Measurements from ENCODE around the gene NMNAT1. TPM values are rescaled to one million over a fixed set of nuclear protein-coding genes. Genes with fewer than 3 reads are reported as not detected.

Gene NMNAT1
- 9.0 TPM for polyA plus RNA-seq (2013, experiment 1 of 2)
- polyA plus RNA-seq (2013, experiment 2 of 2) = 7.7 TPM

DNA sequence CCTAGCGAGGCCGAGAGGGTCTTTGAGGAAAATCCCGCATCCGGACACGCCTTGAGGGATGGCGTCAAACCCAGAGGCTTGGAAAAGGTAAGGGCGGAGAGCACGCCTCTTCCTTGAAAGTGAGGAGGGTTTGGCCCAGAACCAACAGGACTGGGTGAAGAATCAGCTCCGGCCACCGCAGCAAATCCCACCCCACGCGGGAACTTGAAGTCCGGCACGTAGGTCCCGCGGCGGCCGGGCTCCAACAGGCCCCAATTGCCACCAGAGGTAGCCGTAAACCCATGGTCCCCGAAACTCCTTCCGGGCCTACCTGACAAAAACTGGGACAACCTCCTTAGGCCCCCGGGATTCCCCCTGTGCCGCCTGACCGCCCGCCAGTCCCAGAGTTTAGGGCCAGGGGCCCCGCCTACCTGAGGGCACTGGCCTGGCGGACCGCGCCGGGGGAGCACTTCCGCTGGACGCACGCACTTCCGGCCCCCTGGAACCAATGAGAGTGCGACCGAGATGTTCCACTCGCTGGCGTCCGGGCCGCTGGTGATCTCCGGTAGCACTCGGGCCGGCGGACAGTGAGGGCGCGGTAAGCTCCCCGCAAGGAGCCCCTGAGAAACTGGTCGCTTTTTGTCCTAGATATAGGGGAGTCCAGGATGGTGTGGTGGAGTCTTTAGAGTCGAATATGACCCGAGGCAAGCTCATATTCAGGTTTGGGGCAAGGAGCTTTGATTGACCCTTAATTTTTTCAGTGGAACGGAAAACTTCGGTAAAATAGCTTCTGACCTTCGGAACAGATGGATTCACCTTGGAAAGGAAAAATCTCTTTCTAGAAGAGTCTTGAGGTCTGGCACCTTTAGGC is at the start of gene NMNAT1, which contains the start of gene LZIC:
Gene NMNAT1 (plus strand): TSS at position 537 of the 850 bp plus-strand sequence. CDS start 28,599 bp downstream, outside the sequence.
Gene LZIC (minus strand): TSS at position 453 of the 850 bp plus-strand sequence. CDS start 6,772 bp downstream, outside the sequence.
- no peak within 1 kb of the TSS for H2BK120ac ChIP-seq (ENCODE audit: low read depth, low read length)

DNA sequence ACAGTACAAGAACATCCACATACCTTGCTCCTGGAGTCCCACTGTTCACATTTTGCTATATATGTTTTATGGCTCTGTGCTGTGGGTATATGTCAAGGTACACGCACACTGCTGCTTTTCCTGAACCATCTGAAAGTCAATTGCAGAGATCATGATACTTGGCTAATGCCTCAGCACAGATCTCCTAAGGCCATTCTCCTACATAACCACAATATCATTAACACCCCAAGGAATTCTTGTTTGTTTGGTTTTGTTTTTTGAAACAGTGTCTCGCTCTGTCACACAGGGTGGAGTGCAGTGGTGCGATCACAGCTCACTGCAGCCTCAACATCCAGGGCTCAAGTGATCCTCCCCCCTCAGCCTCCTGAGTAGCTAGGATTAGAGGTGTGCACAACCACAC is 49.2 kb upstream of the NMNAT1 start:
- Histone ChIP-seq H2AFZ (ENCODE audit: low read length) (no peak overlapping the region), H3K27ac (replicated peaks; ENCODE audit: low read length) (peak overlapping the region; percentile 14), H2BK5ac (ENCODE audit: low read length) (no peak overlapping the region)

More for the DNA sequence above, at the start of gene NMNAT1, which contains the start of gene LZIC:
- H3K9me3 ChIP-seq (replicated peaks in 1 of 2; ENCODE audit: control insufficient read depth in 2 of 2, insufficient read depth in 1 of 2, low read depth in 1 of 2, low read length in 2 of 2) = no peaks in the 10 kb centered on the region
- no peaks in the 10 kb centered on the region for H3K79me1 ChIP-seq (ENCODE audit: low read depth, low read length)
- peak within 1 kb of the TSS; percentile 71 for H3K4me2 ChIP-seq (ENCODE audit: insufficient read depth, low read length, poor library complexity, severe bottlenecking)
- peak; percentile 88 for DNase-seq (ENCODE audit: low spot score)
- no peak within 1 kb of the TSS for H2BK5ac ChIP-seq (ENCODE audit: low read length)
- peak within 1 kb of the TSS; percentile 93 for H3K23ac ChIP-seq (ENCODE audit: low read depth, low read length, poor library complexity)
- peak within 1 kb of the TSS; percentile 75 for H3K9ac ChIP-seq (ENCODE audit: low read depth, low read length, poor library complexity)
- H3K27ac ChIP-seq (replicated peaks; ENCODE audit: low read length) = peak within 1 kb of the TSS; percentile 69
- no peak within 1 kb of the TSS for H3K14ac ChIP-seq (ENCODE audit: low read length)
- no peaks in the 10 kb centered on the region for H3K27me3 ChIP-seq (ENCODE audit: control insufficient read depth in 3 of 3, insufficient read depth in 3 of 3, low read depth in 1 of 3, low read length in 3 of 3)
- H2AFZ ChIP-seq (ENCODE audit: low read length) = peak within 1 kb of the TSS; percentile 89
- no peak within 1 kb of the TSS for H3K4ac ChIP-seq (ENCODE audit: low read length)
- no CpG with 5 or more reads among the region's 53 CpGs for WGBS, 2 donors (ENCODE audit: extremely low coverage in 2 of 2, insufficient read length in 2 of 2, insufficient replicate concordance in 1 of 2)
- no peak within 1 kb of the TSS for H4K91ac ChIP-seq (ENCODE audit: low read depth, low read length, poor library complexity)
- no peak within 1 kb of the TSS for H2BK15ac ChIP-seq (ENCODE audit: low read length)
- peaks cover 0 to 21% of the 10 kb centered on the region in 2 donors for H3K36me3 ChIP-seq (replicated peaks in 1 of 2; ENCODE audit: control insufficient read depth in 2 of 2, insufficient read depth in 2 of 2, low read length in 2 of 2)
- no peaks in the 10 kb centered on the region for H3K4me1 ChIP-seq (ENCODE audit: control insufficient read depth in 2 of 2, insufficient read depth in 1 of 2, low read depth in 1 of 2, low read length in 2 of 2)
- no peak within 1 kb of the TSS for H2BK12ac ChIP-seq (ENCODE audit: low read length)
- H3K18ac ChIP-seq (ENCODE audit: low read length) = peak within 1 kb of the TSS; percentile 15
- H4K8ac ChIP-seq (ENCODE audit: low read depth, low read length) = no peak within 1 kb of the TSS
- H3K4me3 ChIP-seq (ENCODE audit: low read length in 2 of 2) = peak within 1 kb of the TSS; percentile 89
- H2AK5ac ChIP-seq (ENCODE audit: low read depth, low read length) = no peak within 1 kb of the TSS

DNA sequence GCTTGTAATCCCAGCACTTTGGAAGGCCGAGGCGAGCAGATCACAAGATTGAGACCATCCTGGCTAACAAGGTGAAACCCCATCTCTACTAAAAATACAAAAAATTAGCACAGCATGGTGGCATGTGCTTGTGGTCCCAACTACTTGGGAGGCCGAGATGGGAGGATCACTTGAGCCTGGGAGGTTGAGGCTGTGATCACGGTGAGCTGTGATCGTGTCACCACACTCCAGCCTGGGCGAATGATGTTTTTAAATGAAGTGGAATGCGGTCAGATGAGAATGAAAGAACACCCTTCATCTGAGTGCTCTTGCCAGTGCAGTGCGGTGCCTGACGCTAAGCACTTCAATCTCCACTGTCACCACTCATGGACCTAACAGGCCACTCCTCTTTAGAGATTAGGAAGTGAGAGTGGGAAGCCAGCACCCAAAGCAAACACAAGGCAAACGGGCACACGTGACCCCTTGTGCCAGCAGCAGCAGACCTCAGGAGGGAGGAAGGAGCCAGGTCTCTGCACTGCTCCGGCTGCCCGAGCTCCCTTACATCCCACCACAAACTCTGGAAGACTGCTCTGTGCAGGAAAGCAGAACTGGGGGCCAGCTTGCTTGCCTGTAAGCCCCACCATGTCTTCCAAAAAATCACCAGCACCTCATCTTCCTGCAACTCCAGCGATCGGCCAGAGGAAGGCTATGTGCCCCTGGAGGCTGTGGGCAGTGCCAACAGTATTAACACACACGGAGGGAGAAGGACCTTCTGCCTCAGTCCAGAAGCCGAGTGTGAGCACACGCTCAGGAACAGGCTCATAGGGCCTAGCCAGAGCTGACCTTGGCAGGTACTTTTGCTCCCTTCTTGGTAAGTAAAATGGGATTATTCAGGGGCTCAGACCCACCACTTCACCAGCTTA is 42.9 kb upstream of the NMNAT1 start:
- no peak overlapping the region for H4K91ac ChIP-seq (ENCODE audit: low read depth, low read length, poor library complexity)
- peak overlapping the region; percentile 34 for H3K23ac ChIP-seq (ENCODE audit: low read depth, low read length, poor library complexity)
- H2AK5ac ChIP-seq (ENCODE audit: low read depth, low read length) = peak overlapping the region; percentile 7
- no peaks in the 10 kb centered on the region for H3K9me3 ChIP-seq (replicated peaks in 1 of 2; ENCODE audit: control insufficient read depth in 2 of 2, insufficient read depth in 1 of 2, low read depth in 1 of 2, low read length in 2 of 2)
- H3K79me1 ChIP-seq (ENCODE audit: low read depth, low read length) = peaks cover 5% of the 10 kb centered on the region
- no peak overlapping the region for H3K14ac ChIP-seq (ENCODE audit: low read length)
- peaks cover 0 to 5% of the 10 kb centered on the region in 2 donors for H3K4me1 ChIP-seq (ENCODE audit: control insufficient read depth in 2 of 2, insufficient read depth in 1 of 2, low read depth in 1 of 2, low read length in 2 of 2)
- no peak overlapping the region for H3K27ac ChIP-seq (replicated peaks; ENCODE audit: low read length)
- H4K8ac ChIP-seq (ENCODE audit: low read depth, low read length) = no peak overlapping the region
- DNase-seq (ENCODE audit: low spot score) = no peak
- no peak overlapping the region for H3K4ac ChIP-seq (ENCODE audit: low read length)
- no peak overlapping the region for H2BK12ac ChIP-seq (ENCODE audit: low read length)
- no CpG with 5 or more reads among the region's 18 CpGs for WGBS, 2 donors (ENCODE audit: extremely low coverage in 2 of 2, insufficient read length in 2 of 2, insufficient replicate concordance in 1 of 2)
- no peak overlapping the region for H3K9ac ChIP-seq (ENCODE audit: low read depth, low read length, poor library complexity)
- no peak overlapping the region for H2AFZ ChIP-seq (ENCODE audit: low read length)
- H2BK120ac ChIP-seq (ENCODE audit: low read depth, low read length) = no peak overlapping the region
- no peak overlapping the region for H2BK5ac ChIP-seq (ENCODE audit: low read length)
- peak overlapping the region; percentile 86 for H3K18ac ChIP-seq (ENCODE audit: low read length)
- H2BK15ac ChIP-seq (ENCODE audit: low read length) = no peak overlapping the region
- no peaks in the 10 kb centered on the region for H3K27me3 ChIP-seq (ENCODE audit: control insufficient read depth in 3 of 3, insufficient read depth in 3 of 3, low read depth in 1 of 3, low read length in 3 of 3)
- H3K4me2 ChIP-seq (ENCODE audit: insufficient read depth, low read length, poor library complexity, severe bottlenecking) = no peak overlapping the region
- H3K4me3 ChIP-seq (ENCODE audit: low read length in 2 of 2) = no peak overlapping the region
- H3K36me3 ChIP-seq (replicated peaks in 1 of 2; ENCODE audit: control insufficient read depth in 2 of 2, insufficient read depth in 2 of 2, low read length in 2 of 2) = no peaks in the 10 kb centered on the region

More for the DNA sequence above, 49.2 kb upstream of the NMNAT1 start:
- Histone ChIP-seq H3K4me1 (ENCODE audit: control insufficient read depth in 2 of 2, insufficient read depth in 1 of 2, low read depth in 1 of 2, low read length in 2 of 2) (peaks cover 19 to 21% of the 10 kb centered on the region in 2 donors), H3K9ac (ENCODE audit: low read depth, low read length, poor library complexity) (no peak overlapping the region), H2BK120ac (ENCODE audit: low read depth, low read length) (no peak overlapping the region), H3K23ac (ENCODE audit: low read depth, low read length, poor library complexity) (no peak overlapping the region), H3K4me2 (ENCODE audit: insufficient read depth, low read length, poor library complexity, severe bottlenecking) (no peak overlapping the region), H3K27me3 (ENCODE audit: control insufficient read depth in 3 of 3, insufficient read depth in 3 of 3, low read depth in 1 of 3, low read length in 3 of 3) (no peaks in the 10 kb centered on the region), H2AK5ac (ENCODE audit: low read depth, low read length) (no peak overlapping the region), H2BK12ac (ENCODE audit: low read length) (no peak overlapping the region), H3K79me1 (ENCODE audit: low read depth, low read length) (peaks cover 2% of the 10 kb centered on the region), H3K4me3 (ENCODE audit: low read length in 2 of 2) (no peak overlapping the region), H3K14ac (ENCODE audit: low read length) (no peak overlapping the region), H3K4ac (ENCODE audit: low read length) (no peak overlapping the region), H3K36me3 (replicated peaks in 1 of 2; ENCODE audit: control insufficient read depth in 2 of 2, insufficient read depth in 2 of 2, low read length in 2 of 2) (peaks cover 0 to 5% of the 10 kb centered on the region in 2 donors), H2BK15ac (ENCODE audit: low read length) (no peak overlapping the region), H4K91ac (ENCODE audit: low read depth, low read length, poor library complexity) (no peak overlapping the region), H3K18ac (ENCODE audit: low read length) (no peak overlapping the region), H3K9me3 (replicated peaks in 1 of 2; ENCODE audit: control insufficient read depth in 2 of 2, insufficient read depth in 1 of 2, low read depth in 1 of 2, low read length in 2 of 2) (peaks cover 0 to 3% of the 10 kb centered on the region in 2 donors), H4K8ac (ENCODE audit: low read depth, low read length) (no peak overlapping the region)
- no peak for DNase-seq (ENCODE audit: low spot score)
- WGBS, 2 donors (ENCODE audit: extremely low coverage in 2 of 2, insufficient read length in 2 of 2, insufficient replicate concordance in 1 of 2) = no CpG with 5 or more reads among the region's 3 CpGs
